Neural progenitor cell (in vitro differentiated cells): ENCODE measurements around the gene FAM118B.

Source experiments
- EZH2 ChIP-seq: fragments of 200-600 bp; sonication (generic); IDR thresholded peaks from 2 replicates; pipeline ENCODE4 v1.6.1; 2017; ENCODE audit warnings: antibody characterized with exemption, mild to moderate bottlenecking, moderate library complexity
- TF ChIP-seq, protein P1 (sequence below): fragments of 200-600 bp; sonication (generic); IDR thresholded peaks from 2 replicates; pipeline ENCODE4 v1.5.1; 2017; ENCODE audit warnings: antibody characterized with exemption, mild to moderate bottlenecking

- TF ChIP-seq, protein P1, sequence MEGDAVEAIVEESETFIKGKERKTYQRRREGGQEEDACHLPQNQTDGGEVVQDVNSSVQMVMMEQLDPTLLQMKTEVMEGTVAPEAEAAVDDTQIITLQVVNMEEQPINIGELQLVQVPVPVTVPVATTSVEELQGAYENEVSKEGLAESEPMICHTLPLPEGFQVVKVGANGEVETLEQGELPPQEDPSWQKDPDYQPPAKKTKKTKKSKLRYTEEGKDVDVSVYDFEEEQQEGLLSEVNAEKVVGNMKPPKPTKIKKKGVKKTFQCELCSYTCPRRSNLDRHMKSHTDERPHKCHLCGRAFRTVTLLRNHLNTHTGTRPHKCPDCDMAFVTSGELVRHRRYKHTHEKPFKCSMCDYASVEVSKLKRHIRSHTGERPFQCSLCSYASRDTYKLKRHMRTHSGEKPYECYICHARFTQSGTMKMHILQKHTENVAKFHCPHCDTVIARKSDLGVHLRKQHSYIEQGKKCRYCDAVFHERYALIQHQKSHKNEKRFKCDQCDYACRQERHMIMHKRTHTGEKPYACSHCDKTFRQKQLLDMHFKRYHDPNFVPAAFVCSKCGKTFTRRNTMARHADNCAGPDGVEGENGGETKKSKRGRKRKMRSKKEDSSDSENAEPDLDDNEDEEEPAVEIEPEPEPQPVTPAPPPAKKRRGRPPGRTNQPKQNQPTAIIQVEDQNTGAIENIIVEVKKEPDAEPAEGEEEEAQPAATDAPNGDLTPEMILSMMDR = no peak
- no peak for TF ChIP-seq EZH2
These were observed 22.3 kb upstream of the FAM118B start for GRCh38 chr11:126189109-126189929.
